ENCODE results near the gene RNF34. TPM values are rescaled to one million over a fixed set of nuclear protein-coding genes. Genes with fewer than 3 reads are reported as not detected.

The RNF34 gene
- polyA plus RNA-seq, 3 donors from 2014 or later, result 31.8 to 73.9 (median 57.9) TPM

DNA sequence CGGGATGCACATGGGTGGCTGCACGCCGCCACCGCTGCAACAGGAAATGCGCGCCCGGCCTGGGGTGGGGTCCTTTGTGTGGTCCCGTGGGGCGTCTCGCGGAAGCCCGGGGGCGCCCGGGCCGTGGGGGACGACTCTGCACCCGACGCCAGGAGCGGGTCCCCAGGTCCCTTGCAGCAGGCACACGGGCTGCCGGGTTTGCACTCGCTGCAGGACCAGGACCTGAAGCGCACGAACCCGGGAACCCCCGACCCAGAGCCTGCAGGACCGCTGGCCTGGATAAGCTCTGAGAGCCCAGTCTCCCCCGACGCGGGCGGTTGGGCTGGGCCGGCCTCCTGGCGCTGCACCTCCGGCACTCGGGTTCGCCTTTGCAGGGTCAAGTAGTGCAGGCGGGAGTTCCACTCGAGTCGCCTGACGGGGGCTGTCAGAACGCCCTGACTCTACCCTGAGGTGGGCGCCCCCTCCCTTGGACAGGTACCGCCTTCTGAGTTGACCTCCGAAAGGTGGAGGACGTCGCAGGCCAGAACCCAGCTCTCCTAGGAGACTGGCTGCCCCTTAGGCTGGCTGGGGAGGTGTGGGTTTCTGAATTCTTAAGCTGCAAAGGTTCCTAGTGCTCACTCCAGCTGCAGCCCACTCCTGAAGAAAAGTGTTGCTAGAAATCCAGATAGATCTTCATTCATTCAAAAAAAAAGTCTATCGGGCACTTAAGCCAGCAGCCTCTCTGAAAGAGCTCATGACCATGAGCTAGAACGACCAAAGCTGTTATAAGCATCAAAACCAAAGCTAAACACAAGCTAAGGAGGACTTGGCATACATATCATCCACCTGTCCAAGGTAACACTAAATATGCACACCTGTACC, 68.0 kb downstream of the RNF34 start:
- H3K4me1 Mint-ChIP-seq, result peaks cover 18 to 26% of the 10 kb centered on the region in 2 donors
- H3K36me3 Mint-ChIP-seq, result no peaks in the 10 kb centered on the region
- no peak for DNase-seq
- peaks cover 10 to 12% (median 11%) of the 10 kb centered on the region in 3 donors for H3K27me3 Mint-ChIP-seq (ENCODE audit: low read depth in 3 of 3)
- no peaks in the 10 kb centered on the region for H3K9me3 Mint-ChIP-seq
- peak overlapping the region; percentile 44 to 56 (median 50) for H3K4me3 Mint-ChIP-seq
- peak overlapping the region; percentile 68 to 87 (median 75) for H3K27ac Mint-ChIP-seq

- Mint-ChIP-seq H3K27me3 (ENCODE audit: low read depth in 3 of 3) (peaks cover 10 to 12% (median 11%) of the 10 kb centered on the region in 3 donors), H3K36me3 (no peaks in the 10 kb centered on the region), H3K27ac (peak overlapping the region; percentile 68 to 87 (median 75)), H3K9me3 (no peaks in the 10 kb centered on the region), H3K4me1 (peaks cover 18 to 26% of the 10 kb centered on the region in 2 donors), H3K4me3 (peak overlapping the region in 4 of 5 donors; percentile 26 to 50 (median 44))
- DNase-seq, result no peak
Measured at GRCh38 chr12:121468499-121468801, 68.5 kb downstream of the RNF34 start.

DNA sequence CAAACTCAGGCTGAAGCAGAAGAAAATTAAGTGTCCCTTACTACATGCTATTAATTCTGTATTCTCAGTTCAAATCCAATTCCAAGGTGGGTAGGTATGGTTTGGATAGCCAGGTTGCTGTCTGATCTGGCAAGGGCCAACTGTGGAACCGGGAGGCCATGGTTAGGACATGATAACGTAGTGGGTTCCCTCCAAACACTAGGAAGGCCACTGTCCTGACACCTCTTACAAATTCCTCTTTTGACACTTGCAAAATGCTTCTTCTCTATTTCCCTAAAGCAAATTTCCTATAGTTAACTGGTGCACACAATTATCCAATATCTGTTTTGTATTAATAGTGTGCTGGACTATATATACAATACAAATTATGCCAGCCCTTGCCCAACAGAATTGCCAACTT, 70.8 kb downstream of the RNF34 start:
- Mint-ChIP-seq H3K9me3 (no peaks in the 10 kb centered on the region), H3K27ac (peak overlapping the region; percentile 13 to 86 (median 58)), H3K4me1 (peaks cover 6 to 21% of the 10 kb centered on the region in 2 donors), H3K27me3 (ENCODE audit: low read depth in 3 of 3) (peaks cover 6 to 9% (median 6%) of the 10 kb centered on the region in 3 donors), H3K36me3 (no peaks in the 10 kb centered on the region), H3K4me3 (no peak overlapping the region)
- DNase-seq, result no peak

DNA sequence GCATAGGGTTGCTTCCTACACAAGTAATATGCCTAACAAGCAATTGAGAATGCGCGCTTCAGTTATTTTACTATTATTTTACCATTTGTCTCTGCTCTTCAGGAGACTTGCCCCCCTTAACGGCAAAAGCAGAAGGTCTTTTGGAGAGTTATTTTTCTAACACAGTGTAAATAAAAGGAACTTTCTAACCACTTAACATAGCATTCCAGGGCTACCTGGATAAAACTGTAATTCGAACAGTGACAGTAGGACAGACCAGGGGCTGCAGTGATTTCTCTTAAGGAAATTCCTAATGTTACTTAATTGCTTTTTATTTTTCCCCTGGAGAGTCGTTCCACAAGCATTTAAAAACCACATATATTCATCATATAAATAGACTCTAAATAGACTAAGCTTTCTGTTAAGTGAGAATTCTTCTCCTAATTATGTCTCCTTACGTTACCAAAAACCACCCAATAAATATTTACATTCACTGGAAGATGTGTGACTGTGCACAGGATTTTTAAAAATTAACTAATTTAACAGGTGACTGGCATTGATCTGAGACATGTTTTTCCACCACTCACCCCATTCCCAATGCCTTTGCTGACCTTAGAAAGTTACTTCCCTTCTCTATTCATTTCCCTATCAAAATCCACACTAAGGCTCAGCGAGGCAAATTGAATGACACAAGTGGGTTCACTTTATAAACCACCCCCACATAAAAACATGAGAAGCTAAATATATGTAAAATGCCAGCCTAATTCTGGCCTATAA, 72.4 kb downstream of the RNF34 start:
- H3K4me1 Mint-ChIP-seq, result peaks cover 0 to 14% of the 10 kb centered on the region in 2 donors
- H3K27me3 Mint-ChIP-seq (ENCODE audit: low read depth in 3 of 3), result peaks cover 0 to 4% (median 2%) of the 10 kb centered on the region in 3 donors
- no peak overlapping the region for H3K4me3 Mint-ChIP-seq
- H3K36me3 Mint-ChIP-seq, result no peaks in the 10 kb centered on the region
- H3K27ac Mint-ChIP-seq, result no peak overlapping the region
- H3K9me3 Mint-ChIP-seq, result no peaks in the 10 kb centered on the region
- DNase-seq, result no peak

Other genes with a start within 250 kb of the RNF34 start
- 10 to 100 TPM; 38.2 to 49.0 (median 47.7) TPM for gene P2RX4, start 190.0 kb upstream of the RNF34 start, polyA plus RNA-seq
- 10 to 100 TPM in 2 of 3 donors, 1 to 10 TPM in 1; 8.0 to 20.3 (median 12.6) TPM for gene CAMKK2, start 103.4 kb upstream of the RNF34 start, polyA plus RNA-seq
- 100 to 1,000 TPM; 150 to 248 (median 157) TPM for gene ANAPC5, start 47.7 kb upstream of the RNF34 start, polyA plus RNA-seq
- gene KDM2B, start 180.9 kb downstream of the RNF34 start, polyA plus RNA-seq, result 10 to 100 TPM in 2 of 3 donors, 1 to 10 TPM in 1; 9.6 to 17.0 (median 10.4) TPM
- 100 to 1,000 TPM; 145 to 216 (median 183) TPM for gene ORAI1, start 226.4 kb downstream of the RNF34 start, polyA plus RNA-seq